Motor neuron (in vitro differentiated cells): ENCODE results near the gene KRTAP5-10. TPM values are rescaled to one million over a fixed set of nuclear protein-coding genes. Genes with fewer than 3 reads are reported as not detected.
"Not testable (repeated sequence)": the region's sequence is repeated elsewhere in the genome, so short reads cannot be mapped to it uniquely, and the experiment has no call there.

Experiments used
- ATAC-seq, 8 experiments: fragments of 200-7000 bp; cut with Tn5 transposase; replicated peaks in 6 of 8; 2 replicates each; pipeline ENCODE4 v1.8.0; 2021; ENCODE audit warnings: mild to moderate bottlenecking in 8 of 8, moderate library complexity in 8 of 8
- H3K27ac ChIP-seq, 2 donors: fragments of 250-450 bp; sonication (Bioruptor Pico); 2 replicates each; pipeline ENCODE4 v1.9.0; 2021; ENCODE audit warnings: antibody characterized with exemption in 2 of 2, mild to moderate bottlenecking in 2 of 2, moderate library complexity in 1 of 2
- H3K4me1 ChIP-seq, 2 donors: fragments of 250-450 bp; sonication (Bioruptor Pico); replicated peaks in 1 of 2; 2 replicates each; pipeline ENCODE4 v1.6.1; 2021; ENCODE audit warnings: antibody characterized with exemption in 2 of 2, mild to moderate bottlenecking in 2 of 2, moderate library complexity in 1 of 2
- H3K4me3 ChIP-seq, 5 donors: fragments of 250-450 bp; sonication (Bioruptor Pico); 2 replicates each; pipeline ENCODE4 v1.9.0; 2021; ENCODE audit warnings: antibody characterized with exemption in 5 of 5, mild to moderate bottlenecking in 5 of 5, moderate library complexity in 4 of 5
- WGBS, 10 experiments: fragments of 450-650 bp; shearing (Covaris generic); methylation state at CpG; one replicate each; pipeline ENCODE4 v1.0.0; 2022; 5-methylcytosine and 5-hydroxymethylcytosine counted together
- in situ Hi-C, 9 experiments: fragments of 400-800 bp; cut with MboI; loops; one replicate each; pipeline ENCODE4 v1.15.0; 2021; ENCODE audit warnings: low sequenced_read_pairs in 9 of 9, low pct_unique_long_range_greater_than_20kb in 2 of 9; ENCODE audit not compliant: unreplicated experiment in 9 of 9
- total RNA-seq, 8 experiments: library from RNA; unstranded; fragments of 300-600 nt; gene quantifications; 2 replicates each; pipeline versions ENCODE4 v1.2.3 to v1.2.4, GENCODE V29; 2022

The KRTAP5-10 gene
- total RNA-seq, 8 experiments from 2014 or later, result 0.17 to 0.66 (median 0.32) TPM; not detected in 4

DNA sequence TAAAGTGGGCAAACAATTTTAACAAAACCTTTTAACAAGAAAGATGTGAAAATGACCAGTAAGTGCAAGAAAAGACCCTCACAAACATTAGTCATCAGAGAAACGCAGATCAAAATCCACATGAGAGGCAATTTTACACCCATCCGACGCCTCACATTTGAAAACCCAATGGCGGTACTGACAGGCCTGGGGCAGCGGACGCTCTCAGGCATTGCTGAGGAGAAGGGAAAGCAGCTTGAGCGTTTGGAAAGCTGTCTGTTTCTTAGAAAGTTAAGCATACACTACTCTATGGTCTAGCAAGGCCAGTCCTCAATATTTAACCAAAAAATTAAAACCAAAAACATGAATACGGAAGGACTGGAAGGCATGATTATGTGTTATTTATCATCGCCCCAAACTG, 29.5 kb upstream of the KRTAP5-10 start:
- 40 to 100% (median 87%) methylated on average over 1 to 9 of the region's 9 CpGs for WGBS, 10 experiments
- no peak for ATAC-seq
- H3K4me3 ChIP-seq, result no peak overlapping the region
- peaks cover 5 to 13% of the 10 kb centered on the region in 2 donors for H3K4me1 ChIP-seq
- in situ Hi-C loops, result no loop called here
- no peak overlapping the region for H3K27ac ChIP-seq

- H3K27ac ChIP-seq, result no peak overlapping the region
- in situ Hi-C loops, result no loop called here
- H3K4me1 ChIP-seq, result peaks cover 5 to 13% of the 10 kb centered on the region in 2 donors
- WGBS, 10 experiments, result 44 to 91% (median 81%) methylated on average over 1 to 7 of the region's 9 CpGs; no CpG with 5 or more reads in 1 of the 10 experiments
- no peak for ATAC-seq
- H3K4me3 ChIP-seq, result no peak overlapping the region
These were observed 27.8 kb upstream of the KRTAP5-10 start for GRCh38 chr11:71537537-71537936.

- H3K4me1 ChIP-seq, result peaks cover 5 to 13% of the 10 kb centered on the region in 2 donors
- ATAC-seq, in situ Hi-C loops, H3K4me3 ChIP-seq, H3K27ac ChIP-seq: not testable (repeated sequence)
- 20% methylated on average over 1 of the region's 4 CpGs; no CpG with 5 or more reads in 9 of the 10 experiments for whole genome bisulfite sequencing, 10 experiments
These were observed 27.2 kb upstream of the KRTAP5-10 start, which contains the start of gene KRTAP5-8 for GRCh38 chr11:71537977-71538665. Gene KRTAP5-8, plus strand, starts transcription at chr11:71538025. Its CDS starts 31 bp downstream, at chr11:71538056.

DNA sequence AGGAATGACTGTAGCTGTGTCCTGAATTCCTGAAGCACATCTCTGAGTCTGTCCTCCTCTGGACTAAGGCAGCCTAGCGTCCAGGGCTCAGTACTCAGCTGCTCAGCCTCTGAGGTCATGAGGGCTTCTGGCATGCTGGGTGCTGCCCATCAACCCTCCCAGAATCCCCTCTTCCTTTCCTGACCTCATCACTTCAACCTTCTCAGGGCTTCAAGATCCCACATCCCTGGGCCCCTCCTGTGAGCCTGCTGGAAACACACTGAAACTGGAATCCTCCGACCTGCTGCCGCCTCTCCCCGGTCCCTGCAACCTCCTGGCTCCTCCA, 26.7 kb upstream of the KRTAP5-10 start:
- WGBS, 10 experiments, result 33 to 86% (median 73%) methylated on average over 3 to 4 of the region's 4 CpGs; no CpG with 5 or more reads in 7 of the 10 experiments
- in situ Hi-C loops, result no loop called here
- Histone ChIP-seq H3K27ac (no peak overlapping the region), H3K4me3 (no peak overlapping the region), H3K4me1 (peaks cover 5 to 13% of the 10 kb centered on the region in 2 donors)
- ATAC-seq, result peak in 5 of 8 experiments; percentile 78 to 92 (median 82)

DNA sequence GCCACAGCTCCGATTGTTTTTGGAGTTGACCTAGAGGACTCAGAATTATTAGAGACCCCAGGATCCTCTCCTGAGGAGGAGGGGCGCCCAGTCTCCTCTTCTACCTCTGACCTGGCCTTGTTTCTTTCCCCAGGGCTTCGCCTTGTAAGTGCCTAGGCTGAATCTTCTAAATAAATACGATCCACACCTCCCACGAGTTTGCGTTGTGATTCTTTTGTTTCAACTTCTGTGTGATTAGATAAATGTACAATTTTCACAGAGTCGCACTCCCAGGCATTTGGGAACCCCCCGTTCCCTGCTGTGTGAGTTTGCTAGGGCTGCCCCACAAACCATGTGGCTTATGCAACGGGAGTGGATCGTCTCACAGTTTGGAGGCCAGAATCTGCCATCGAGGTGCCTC, 26.3 kb upstream of the KRTAP5-10 start:
- H3K4me1 ChIP-seq, result peaks cover 5 to 13% of the 10 kb centered on the region in 2 donors
- ATAC-seq, result no peak
- in situ Hi-C loops, result no loop called here
- no peak overlapping the region for H3K4me3 ChIP-seq
- 20 to 95% (median 72%) methylated on average over 3 to 9 of the region's 11 CpGs; no CpG with 5 or more reads in 4 of the 10 experiments for WGBS, 10 experiments
- no peak overlapping the region for H3K27ac ChIP-seq

GRCh38 chr11:71539971-71540370, 25.4 kb upstream of the KRTAP5-10 start:
- WGBS, 10 experiments, result 37 to 100% (median 76%) methylated on average over 1 to 6 of the region's 11 CpGs; no CpG with 5 or more reads in 4 of the 10 experiments
- in situ Hi-C loops, ATAC-seq, H3K4me3 ChIP-seq, H3K4me1 ChIP-seq, H3K27ac ChIP-seq: not testable (repeated sequence)

GRCh38 chr11:71540521-71541304, 24.6 kb upstream of the KRTAP5-10 start:
- H3K27ac ChIP-seq, in situ Hi-C loops, H3K4me3 ChIP-seq, ATAC-seq, H3K4me1 ChIP-seq: not testable (repeated sequence)
- 32 to 97% (median 52%) methylated on average over 1 to 9 of the region's 9 CpGs; no CpG with 5 or more reads in 1 of the 10 experiments for WGBS, 10 experiments

DNA sequence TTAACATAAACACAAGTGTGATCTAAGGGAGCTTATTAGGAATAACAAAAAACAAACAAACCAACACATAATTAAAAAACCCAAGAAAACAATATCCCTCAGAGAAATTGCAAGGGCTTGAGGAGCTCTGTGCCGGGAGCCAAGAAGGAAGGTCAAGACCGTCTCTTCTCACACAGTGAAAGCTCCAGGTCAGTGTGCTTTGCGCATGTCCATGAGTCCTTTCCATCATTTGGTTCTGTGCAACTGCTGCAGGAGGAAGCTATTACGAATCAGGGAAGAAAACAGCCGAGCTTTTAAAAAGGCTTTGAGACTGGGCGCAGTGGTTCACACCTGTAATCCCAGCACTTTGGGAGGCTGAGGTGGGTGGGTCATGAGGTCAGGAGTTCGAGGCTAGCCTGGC, 23.0 kb upstream of the KRTAP5-10 start:
- no peak for ATAC-seq
- in situ Hi-C loops, result no loop called here
- H3K4me1 ChIP-seq, result no peaks in the 10 kb centered on the region
- H3K4me3 ChIP-seq, result no peak overlapping the region
- 38 to 82% (median 74%) methylated on average over 2 to 6 of the region's 7 CpGs; no CpG with 5 or more reads in 4 of the 10 experiments for WGBS, 10 experiments
- no peak overlapping the region for H3K27ac ChIP-seq

DNA sequence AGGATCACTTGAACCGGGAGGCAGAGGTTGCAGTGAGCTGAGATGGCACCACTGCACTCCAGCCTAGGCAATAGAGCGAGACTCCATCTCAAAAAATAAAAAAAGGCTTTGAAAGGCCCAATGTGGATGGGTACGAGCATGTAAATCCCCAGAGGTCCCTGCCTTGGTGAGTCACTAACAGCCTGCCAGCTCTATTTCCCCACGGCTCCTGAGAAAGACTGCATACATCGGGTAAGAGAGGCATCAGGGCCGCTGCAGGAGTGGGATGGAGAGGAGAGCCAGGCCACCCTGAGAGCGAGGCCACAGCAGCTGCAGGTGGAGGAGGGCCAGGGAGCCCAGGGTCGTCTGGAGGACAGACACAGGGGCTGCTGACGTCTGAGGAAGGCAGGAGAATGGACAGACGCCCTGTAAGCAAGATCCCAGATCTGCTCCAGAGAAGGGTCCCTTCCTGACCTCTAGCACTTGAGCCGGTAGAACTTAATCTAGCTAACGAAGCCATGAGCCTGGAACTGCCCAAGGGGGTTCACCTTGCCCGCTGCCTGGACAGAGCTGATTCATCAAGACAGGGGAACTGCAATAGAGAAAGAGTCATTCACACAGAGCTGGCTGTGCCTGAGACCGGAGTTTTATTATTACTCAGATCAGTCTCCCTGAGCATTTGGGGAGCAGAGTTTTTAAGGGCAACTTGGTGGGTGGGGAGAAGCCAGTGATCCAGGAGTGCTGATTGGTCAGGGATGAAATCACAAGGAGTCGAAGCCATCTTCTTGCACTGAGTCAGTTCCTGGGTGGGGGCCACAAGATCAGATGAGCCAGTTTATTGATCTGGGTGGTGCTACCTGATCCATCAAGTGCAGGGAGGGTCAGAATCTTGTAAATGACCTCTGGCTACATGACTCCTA, 22.2 kb upstream of the KRTAP5-10 start:
- Histone ChIP-seq H3K27ac (no peak overlapping the region), H3K4me3 (no peak overlapping the region), H3K4me1 (no peaks in the 10 kb centered on the region)
- ATAC-seq, result peak in 7 of 8 experiments; percentile 31 to 70 (median 60)
- in situ Hi-C loops, result no loop called here
- WGBS, 10 experiments, result 20 to 89% (median 68%) methylated on average over 1 to 11 of the region's 15 CpGs; no CpG with 5 or more reads in 2 of the 10 experiments

GRCh38 chr11:71543866-71544265, 21.5 kb upstream of the KRTAP5-10 start:
- WGBS, 10 experiments, result 0 to 90% (median 61%) methylated on average over 1 to 8 of the region's 8 CpGs; no CpG with 5 or more reads in 3 of the 10 experiments
- peak in 2 of 8 experiments; percentile 40 to 50 for ATAC-seq

DNA sequence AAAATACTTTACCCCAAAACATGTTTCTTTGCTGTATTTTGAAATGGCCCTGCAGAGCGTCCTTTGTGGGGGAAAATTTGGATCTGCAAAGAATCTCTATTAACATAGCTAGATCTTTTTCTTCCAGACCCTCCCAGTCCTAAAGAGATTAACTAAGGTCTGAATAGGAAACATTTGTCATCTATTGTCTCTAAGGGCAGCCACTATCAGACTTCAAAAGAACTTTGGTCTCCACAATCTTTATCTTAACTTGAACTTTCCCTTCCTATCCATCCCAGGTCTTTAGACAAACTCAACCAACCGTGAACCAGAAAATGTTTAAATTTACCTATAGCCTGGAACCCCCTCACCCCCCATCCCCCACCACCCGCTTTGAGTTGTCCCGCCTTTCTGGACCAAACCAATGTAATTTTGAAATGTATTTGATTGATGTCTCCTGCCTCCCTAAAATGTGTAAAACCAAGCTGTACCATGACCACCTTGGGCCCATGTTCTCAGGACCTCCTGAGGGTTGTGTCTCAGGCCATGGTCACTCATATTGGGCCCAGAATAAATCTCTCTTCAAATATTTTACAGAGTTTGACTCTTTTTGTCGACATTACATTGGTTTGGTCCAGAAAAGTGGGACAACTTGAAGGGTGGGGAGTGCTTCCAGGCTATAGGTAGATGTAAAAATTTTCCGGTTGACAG, 20.7 kb upstream of the KRTAP5-10 start:
- in situ Hi-C loops, result no loop called here

More at GRCh38 chr11:71543866-71544265, 21.5 kb upstream of the KRTAP5-10 start:
- in situ Hi-C loops, result no loop called here
- H3K4me3 ChIP-seq, result no peak overlapping the region
- no peaks in the 10 kb centered on the region for H3K4me1 ChIP-seq
- no peak overlapping the region for H3K27ac ChIP-seq

GRCh38 chr11:71545405-71545966, 19.9 kb upstream of the KRTAP5-10 start:
- H3K4me1 ChIP-seq, result no peaks in the 10 kb centered on the region
- in situ Hi-C loops, result no loop called here
- no peak for ATAC-seq
- WGBS, 10 experiments, result 40 to 100% (median 82%) methylated on average over 1 to 9 of the region's 12 CpGs; no CpG with 5 or more reads in 1 of the 10 experiments
- H3K4me3 ChIP-seq, result no peak overlapping the region
- no peak overlapping the region for H3K27ac ChIP-seq

More for the DNA sequence above, 20.7 kb upstream of the KRTAP5-10 start:
- no peaks in the 10 kb centered on the region for H3K4me1 ChIP-seq
- H3K27ac ChIP-seq, result no peak overlapping the region
- ATAC-seq, result no peak
- H3K4me3 ChIP-seq, result no peak overlapping the region
- 25 to 100% (median 48%) methylated on average over 1 to 5 of the region's 6 CpGs for WGBS, 10 experiments
